PC-9 (cell line): Measurements from ENCODE around the gene NTM.

Experiments
- CTCF ChIP-seq: fragments of 200-600 bp; sonication (generic); conservative IDR thresholded peaks from 2 replicates; pipeline ENCODE4 v1.6.1; 2017; ENCODE audit warnings: mixed run types, antibody characterized with exemption, mild to moderate bottlenecking, moderate library complexity
- EZH2 ChIP-seq: fragments of 200-600 bp; sonication (generic); IDR thresholded peaks from 2 replicates; pipeline ENCODE4 v1.8.0; 2017; ENCODE audit warnings: antibody characterized with exemption, low read depth

- TF ChIP-seq CTCF (no peak), EZH2 (no peak)
These were observed 231.2 kb downstream of the NTM start for GRCh38 chr11:131601586-131601985.
